BJ (cell line): Measurements from ENCODE around the gene OBSCN. TPM values are rescaled to one million over a fixed set of nuclear protein-coding genes. Genes with fewer than 3 reads are reported as not detected.

Experiments used
- CTCF ChIA-PET: fragments of 350-600 bp; formaldehyde crosslinking; extraction: SDS; loops from one replicate; lab custom pipeline; 2021; ENCODE audit warnings: antibody characterized with exemption, inconsistent platforms; lab: Yijun Ruan, JAX
- POLR2A ChIA-PET: fragments of 300-600 bp; sonication (Branson Sonifier 250); formaldehyde crosslinking; extraction: SDS; loops from one replicate; lab custom pipeline; 2021; ENCODE audit warnings: antibody characterized with exemption; lab: Charles Lee
- DNase-seq: peaks from one replicate; pipeline ENCODE4 v3.0.0-alpha.2; 2011; ENCODE audit warnings: low read depth
- H3K27me3 ChIP-seq: 2 replicates; pipeline ENCODE4 v1.6.0; 2011; ENCODE audit warnings: low read length; ENCODE audit not compliant: control insufficient read depth, insufficient read depth
- H3K36me3 ChIP-seq: 2 replicates; pipeline ENCODE4 v1.5.1; 2011; ENCODE audit warnings: low read length; ENCODE audit not compliant: control insufficient read depth, insufficient read depth
- H3K4me3 ChIP-seq: 2 replicates; pipeline ENCODE4 v1.5.1; 2011; ENCODE audit warnings: low read depth, mild to moderate bottlenecking, control low read depth, low read length
- CTCF ChIP-seq: IDR thresholded peaks from 2 replicates; pipeline ENCODE4 v1.5.1; 2011; ENCODE audit warnings: low read depth, mild to moderate bottlenecking, control low read depth, inconsistent platforms, low read length, moderate library complexity; ENCODE audit not compliant: insufficient read depth
- polyA plus RNA-seq: library from polyadenylated mRNA; depleted of rRNA; stranded (reverse); fragments of >200 nt; gene quantifications from 2 replicates; pipeline ENCODE4 v1.2.3, GENCODE V29; 2011

The OBSCN gene
- polyA plus RNA-seq, 1 experiment: 2.9 TPM

DNA sequence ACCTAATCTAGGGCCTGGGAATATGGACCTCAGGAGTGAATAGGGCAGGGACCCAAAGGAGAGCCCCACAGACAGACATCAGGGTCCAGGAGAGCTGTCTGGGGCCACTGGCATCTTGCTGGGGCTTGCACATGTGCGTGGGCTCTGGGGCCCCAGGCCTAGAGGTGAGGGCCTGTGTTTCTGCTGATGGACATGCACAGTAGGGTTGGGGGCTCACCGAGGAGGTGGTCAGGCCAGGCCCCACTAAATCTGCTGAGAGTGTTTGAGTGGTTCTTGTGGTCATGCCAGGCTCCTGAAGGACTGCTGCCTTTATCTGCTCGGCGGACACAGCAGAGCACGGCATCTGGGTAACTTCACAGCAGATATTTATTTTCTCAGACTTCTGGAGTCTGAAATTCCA, 87.4 kb downstream of the OBSCN start:
- DNase-seq: no peak
- no peaks in the 10 kb centered on the region for H3K36me3 ChIP-seq

DNA sequence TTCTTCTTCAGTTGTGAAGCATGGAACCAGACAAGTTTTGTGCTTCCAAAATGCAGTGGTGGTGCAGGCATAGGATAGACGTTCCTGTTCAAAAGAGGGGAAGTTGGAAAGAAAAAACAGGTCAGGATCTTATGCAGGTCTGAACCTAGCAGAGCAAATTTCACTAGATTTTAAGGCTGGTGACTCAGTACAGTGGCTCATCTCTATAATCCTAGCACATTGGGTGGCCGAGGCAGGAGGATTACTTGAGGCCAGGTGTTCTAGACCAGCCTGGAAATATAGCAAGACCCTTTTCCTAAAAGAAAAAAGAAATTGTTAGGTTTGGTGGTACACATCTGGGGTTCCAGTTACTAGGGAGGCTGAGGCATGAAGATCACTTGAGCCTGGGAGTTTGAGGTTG, 88.1 kb downstream of the OBSCN start:
- no peaks in the 10 kb centered on the region for H3K36me3 ChIP-seq
- ChIA-PET POLR2A (no interaction called here), CTCF (interaction anchor here (0.6 kb wide), 1 partner anchor 9 kb away, joined by 4 read pairs; no protein-coding TSS in a partner anchor)
- H3K4me3 ChIP-seq: no peak overlapping the region
- H3K27me3 ChIP-seq: no peaks in the 10 kb centered on the region
- TF ChIP-seq CTCF: no peak
- no peak for DNase-seq

More for the DNA sequence above, 87.4 kb downstream of the OBSCN start:
- ChIA-PET POLR2A (no interaction called here), CTCF (no interaction called here)
- no peak overlapping the region for H3K4me3 ChIP-seq
- no peaks in the 10 kb centered on the region for H3K27me3 ChIP-seq
- no peak for TF ChIP-seq CTCF

- no peaks in the 10 kb centered on the region for H3K27me3 ChIP-seq
- ChIA-PET POLR2A (no interaction called here), CTCF (no interaction called here)
- no peaks in the 10 kb centered on the region for H3K36me3 ChIP-seq
- DNase-seq: no peak
- H3K4me3 ChIP-seq: no peak overlapping the region
- TF ChIP-seq CTCF: no peak
Measured at GRCh38 chr1:228297242-228297641, 89.4 kb downstream of the OBSCN start.

DNA sequence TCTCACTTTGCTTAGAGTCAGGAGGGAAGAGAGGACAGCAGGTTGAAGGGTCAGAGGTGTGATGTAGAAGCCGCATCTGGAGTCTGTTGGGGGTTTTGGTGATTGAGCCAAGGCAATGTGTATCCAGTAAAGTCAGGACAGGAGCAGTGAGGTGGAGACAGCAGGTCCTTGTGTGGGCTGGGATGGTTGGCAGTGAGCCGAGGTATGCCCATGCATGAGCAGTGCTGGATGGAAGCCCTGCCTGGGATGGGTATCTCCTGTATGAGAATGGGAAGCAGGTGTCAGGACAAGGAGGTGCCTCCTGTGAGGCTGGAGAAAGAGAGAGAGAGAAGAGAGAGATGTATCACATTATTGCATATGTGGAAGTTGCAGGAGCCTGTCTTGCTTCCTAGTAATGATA, 90.0 kb downstream of the OBSCN start:
- no peak overlapping the region for H3K4me3 ChIP-seq
- POLR2A ChIA-PET: no interaction called here
- DNase-seq: no peak
- CTCF ChIA-PET: no interaction called here
- no peaks in the 10 kb centered on the region for H3K36me3 ChIP-seq
- TF ChIP-seq CTCF: no peak
- no peaks in the 10 kb centered on the region for H3K27me3 ChIP-seq

DNA sequence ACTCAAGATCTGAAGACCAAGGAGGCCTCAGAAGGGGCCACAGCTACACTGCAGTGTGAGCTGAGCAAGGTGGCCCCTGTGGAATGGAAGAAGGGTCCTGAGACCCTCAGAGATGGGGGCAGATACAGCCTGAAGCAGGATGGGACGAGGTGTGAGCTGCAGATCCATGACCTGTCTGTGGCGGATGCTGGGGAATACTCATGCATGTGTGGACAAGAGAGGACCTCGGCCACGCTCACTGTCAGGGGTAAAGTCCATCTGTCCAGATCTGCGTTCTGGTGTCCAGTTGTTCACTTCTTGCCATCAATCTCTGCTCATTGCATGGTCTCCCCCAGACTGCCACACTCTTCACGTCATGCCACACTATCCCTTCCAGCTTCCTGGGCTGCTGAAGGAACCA, 90.6 kb downstream of the OBSCN start:
- Histone ChIP-seq H3K36me3 (no peaks in the 10 kb centered on the region), H3K4me3 (no peak overlapping the region), H3K27me3 (no peaks in the 10 kb centered on the region)
- ChIA-PET POLR2A (no interaction called here), CTCF (no interaction called here)
- no peak for DNase-seq
- no peak for TF ChIP-seq CTCF
